Right lung (tissue), 10 donors: ENCODE results near the gene TRIM2. TPM values are rescaled to one million over a fixed set of nuclear protein-coding genes. Genes with fewer than 3 reads are reported as not detected.
A peak's percentile ranks its signal among the peaks of the same experiment; 100 is the strongest.
"Not testable (repeated sequence)": the region's sequence is repeated elsewhere in the genome, so short reads cannot be mapped to it uniquely, and the experiment has no call there.

Experiments used
- DNase-seq, 2 donors: peaks; one replicate each; pipeline ENCODE4 v3.0.0-alpha.2; 2013
- long read RNA-seq, 8 donors: transcript quantifications; one replicate each; lab custom pipeline, GENCODE V29; 2026
- polyA plus RNA-seq, 5 donors: library from polyadenylated mRNA; unstranded; fragments of 120-200 nt; gene quantifications; one replicate each; pipeline versions ENCODE4 v1.2.1 to v1.2.3, GENCODE V29; 2013; ENCODE audit warnings: inconsistent platforms in 1 of 5, low replicate concordance in 1 of 5; ENCODE audit not compliant: insufficient read length in 5 of 5, insufficient read depth in 1 of 5

Gene TRIM2
- polyA plus RNA-seq = 10 to 100 TPM; 47.8 to 88.1 (median 80.0) TPM
- long read RNA-seq, donor 1, full-length matches to known transcripts = 8 of 113 reads
- long read RNA-seq, donor 1, partial matches to known transcripts = 105 of 113 reads
- long read RNA-seq, donor 1, other reads (novel, unspliced or antisense) = 0 of 113 reads
- long read RNA-seq, donor 2, full-length matches to known transcripts = 2 of 2 reads
- long read RNA-seq, donor 2, partial matches to known transcripts = 0 of 2 reads
- long read RNA-seq, donor 2, other reads (novel, unspliced or antisense) = 0 of 2 reads
- long read RNA-seq, donor 3, full-length matches to known transcripts = 6 of 19 reads
- long read RNA-seq, donor 3, partial matches to known transcripts = 13 of 19 reads
- long read RNA-seq, donor 3, other reads (novel, unspliced or antisense) = 0 of 19 reads
- long read RNA-seq, donor 4, full-length matches to known transcripts = 1 of 19 reads
- long read RNA-seq, donor 4, partial matches to known transcripts = 18 of 19 reads
- long read RNA-seq, donor 4, other reads (novel, unspliced or antisense) = 0 of 19 reads
- long read RNA-seq, donor 5, full-length matches to known transcripts = 1 of 1 reads
- long read RNA-seq, donor 5, partial matches to known transcripts = 0 of 1 reads
- long read RNA-seq, donor 5, other reads (novel, unspliced or antisense) = 0 of 1 reads
- long read RNA-seq, donor 6, full-length matches to known transcripts = 4 of 26 reads
- long read RNA-seq, donor 6, partial matches to known transcripts = 22 of 26 reads
- long read RNA-seq, donor 6, other reads (novel, unspliced or antisense) = 0 of 26 reads
- long read RNA-seq, donor 7, full-length matches to known transcripts = 3 of 13 reads
- long read RNA-seq, donor 7, partial matches to known transcripts = 10 of 13 reads
- long read RNA-seq, donor 7, other reads (novel, unspliced or antisense) = 0 of 13 reads
- long read RNA-seq, donor 8, full-length matches to known transcripts = 2 of 2 reads
- long read RNA-seq, donor 8, partial matches to known transcripts = 0 of 2 reads
- long read RNA-seq, donor 8, other reads (novel, unspliced or antisense) = 0 of 2 reads

DNA sequence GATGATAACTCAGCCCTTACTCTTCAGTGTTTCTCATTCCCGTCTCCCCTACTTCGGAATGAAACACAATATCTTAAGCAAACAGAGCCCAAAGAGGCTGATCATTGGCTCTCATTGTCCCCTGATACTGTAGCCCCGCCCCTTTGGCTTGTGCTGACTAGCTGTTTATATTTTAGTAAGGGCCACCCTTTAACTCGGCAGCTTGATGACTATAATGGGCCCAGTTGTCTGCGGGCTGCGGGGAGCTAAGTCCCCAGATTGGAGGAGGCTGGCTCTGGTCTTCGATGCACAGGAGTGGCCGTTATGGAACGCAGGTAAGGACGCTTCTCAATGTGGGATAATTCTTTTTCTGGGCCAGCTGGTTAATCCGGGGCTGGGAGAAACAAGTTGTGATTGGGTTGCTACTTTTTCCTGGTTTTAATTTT, at the start of gene TRIM2:
TSS of gene TRIM2 (plus strand) at position 197 of the 425 bp plus-strand sequence. CDS start at position 285, 88 bp downstream.
- peak; percentile 80 to 86 for DNase-seq

DNA sequence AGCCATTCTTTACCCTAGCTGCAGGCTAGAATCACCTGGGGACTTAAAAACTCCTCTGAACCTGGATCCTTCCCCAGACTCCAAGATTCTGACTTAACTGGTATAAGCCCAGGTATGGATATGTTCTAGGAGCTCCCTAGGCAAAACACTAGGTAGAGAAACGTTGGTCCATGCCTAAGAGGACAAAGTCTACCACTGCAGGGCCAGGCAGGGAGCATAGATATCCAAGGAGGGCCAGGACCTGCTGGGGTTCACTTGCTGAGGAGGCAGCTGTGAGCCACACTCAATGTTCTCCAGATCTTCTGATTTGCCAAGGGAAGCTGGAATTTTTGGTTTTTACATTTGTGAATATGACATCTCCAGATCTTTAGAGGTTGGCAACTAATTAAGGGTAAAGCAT, 48.6 kb upstream of the TRIM2 start:
- DNase-seq = no peak

DNA sequence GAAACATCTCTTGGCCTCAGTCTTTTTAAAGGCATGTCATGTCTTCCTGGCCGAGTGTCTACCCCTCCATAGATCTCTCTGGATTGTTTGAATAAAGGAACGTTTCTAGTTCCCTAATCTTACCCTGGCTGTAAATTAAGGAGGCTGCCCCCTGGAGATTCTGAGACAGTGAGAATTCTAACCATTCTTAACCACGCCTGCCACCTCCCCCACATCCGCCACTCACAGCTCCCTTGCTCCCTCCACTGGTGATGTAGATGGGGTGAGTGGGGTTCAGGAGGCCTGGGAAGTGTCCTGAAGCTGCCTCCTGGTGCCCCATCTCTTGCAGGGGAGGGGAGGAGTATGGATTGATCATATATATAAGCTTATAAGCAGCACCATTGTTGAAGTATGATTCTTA, 48.0 kb upstream of the TRIM2 start:
- no peak for DNase-seq

DNA sequence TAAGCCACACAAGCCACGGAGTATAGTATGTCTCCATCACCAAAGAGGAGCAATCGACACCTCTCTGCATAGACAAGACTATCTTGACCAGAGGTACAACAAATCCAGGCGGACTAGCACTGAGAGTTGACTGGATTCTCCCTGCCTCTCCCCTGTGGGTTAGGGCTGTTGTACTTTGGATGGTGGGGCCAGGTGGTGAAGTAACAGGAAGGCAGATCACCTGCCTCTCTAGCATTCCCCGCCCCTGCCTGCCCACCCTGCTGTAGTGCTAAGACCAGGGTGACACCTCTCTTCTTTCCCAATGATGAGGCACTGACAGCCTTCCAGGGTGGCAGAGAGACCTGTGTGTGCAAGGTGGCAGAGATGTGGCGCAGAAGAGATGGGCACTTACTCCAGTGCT, 47.5 kb upstream of the TRIM2 start:
- no peak for DNase-seq

DNA sequence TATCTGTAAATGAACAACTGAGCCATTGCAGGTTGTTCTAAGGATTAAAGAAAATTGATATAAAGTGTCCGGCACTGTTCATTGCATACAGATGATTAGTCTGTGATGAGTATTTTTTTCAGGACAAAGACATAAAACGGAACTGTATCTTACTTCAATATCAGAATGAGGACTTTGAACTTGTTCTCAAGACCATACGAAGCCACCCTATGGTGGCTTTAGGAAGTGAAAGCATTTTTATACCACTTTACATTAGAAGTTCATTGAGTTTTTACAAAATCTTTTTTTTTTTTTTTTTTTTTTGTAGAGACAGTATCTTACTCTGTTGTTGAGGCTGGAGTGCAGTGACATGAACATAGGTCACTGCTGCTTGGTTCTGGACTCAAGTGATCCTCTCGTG, 45.2 kb upstream of the TRIM2 start:
- no peak for DNase-seq

DNA sequence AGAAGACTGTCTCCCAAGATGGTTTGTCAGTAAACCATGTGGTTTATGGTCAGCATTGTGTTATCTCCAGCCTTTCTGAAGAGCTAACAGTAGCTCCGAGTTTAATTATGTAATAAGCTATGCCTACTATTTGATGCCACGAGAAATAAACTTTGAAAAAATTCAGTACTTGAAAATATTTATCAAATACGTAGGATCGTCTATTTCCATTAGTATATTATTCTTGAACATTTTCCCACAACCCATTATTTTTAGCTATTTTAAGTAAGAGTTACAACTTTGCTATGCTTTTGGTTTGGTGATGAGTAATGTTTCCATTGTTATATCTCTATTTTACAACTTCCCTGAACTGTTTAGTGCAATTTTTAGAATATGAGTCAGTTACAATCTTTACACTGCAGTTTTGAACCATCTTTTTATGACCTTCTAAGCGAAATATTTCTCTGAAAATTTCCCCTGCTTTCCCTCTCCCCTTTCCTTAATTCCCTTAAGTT, 44.5 kb upstream of the TRIM2 start:
- no peak for DNase-seq

DNA sequence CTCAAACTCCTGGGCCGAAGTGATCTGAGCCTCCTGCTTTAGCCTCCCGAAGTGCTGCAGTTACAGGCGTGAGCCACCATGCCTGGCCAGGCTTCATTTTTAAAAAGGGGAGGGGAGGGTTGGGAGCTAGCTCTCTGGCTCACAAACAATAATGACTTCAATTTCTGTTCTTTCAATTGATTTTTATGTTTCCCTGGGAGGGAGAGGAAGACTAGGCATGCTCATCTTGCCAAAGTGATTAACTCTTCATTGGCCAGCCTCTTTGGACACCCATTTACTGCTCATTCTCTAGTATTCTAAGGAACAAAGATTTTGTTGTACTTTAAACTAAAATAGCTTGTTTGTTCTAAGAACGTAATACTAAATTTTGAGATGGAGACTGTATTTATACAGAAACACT, 43.4 kb upstream of the TRIM2 start:
- no peak for DNase-seq

DNA sequence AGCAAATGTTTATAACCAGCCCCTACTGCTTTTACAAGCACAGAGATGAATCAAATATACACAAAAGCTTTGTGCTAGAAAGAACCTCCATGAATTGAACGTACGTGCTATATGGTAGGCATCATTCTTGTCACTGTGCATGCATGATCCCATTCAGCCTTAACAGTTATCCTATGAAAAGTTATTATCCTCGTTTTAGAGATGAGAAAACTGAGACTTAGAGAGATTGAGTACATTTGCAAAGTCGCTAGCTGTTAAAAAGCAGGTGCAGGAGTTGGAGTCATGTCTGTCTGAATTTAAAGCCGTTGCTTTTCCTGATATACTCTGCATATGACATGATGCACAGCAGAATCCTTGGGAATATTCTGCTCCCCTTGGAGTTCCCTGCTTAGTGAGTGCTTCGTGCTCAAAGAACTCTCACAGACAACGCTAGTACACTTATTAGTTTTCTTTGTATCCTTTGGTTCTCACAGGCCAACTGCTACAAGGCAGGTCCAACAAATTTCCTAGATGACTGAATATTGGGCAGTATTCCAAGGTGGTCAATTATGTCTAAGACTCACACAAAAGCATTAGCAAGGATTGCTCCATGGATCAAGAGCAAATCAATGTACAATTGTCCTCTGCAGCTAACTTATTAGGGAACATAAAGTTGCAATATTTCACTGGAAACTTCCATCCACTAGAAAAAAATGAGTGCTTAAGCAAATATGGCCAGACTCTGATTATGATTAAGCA, 42.8 kb upstream of the TRIM2 start:
- no peak for DNase-seq

DNA sequence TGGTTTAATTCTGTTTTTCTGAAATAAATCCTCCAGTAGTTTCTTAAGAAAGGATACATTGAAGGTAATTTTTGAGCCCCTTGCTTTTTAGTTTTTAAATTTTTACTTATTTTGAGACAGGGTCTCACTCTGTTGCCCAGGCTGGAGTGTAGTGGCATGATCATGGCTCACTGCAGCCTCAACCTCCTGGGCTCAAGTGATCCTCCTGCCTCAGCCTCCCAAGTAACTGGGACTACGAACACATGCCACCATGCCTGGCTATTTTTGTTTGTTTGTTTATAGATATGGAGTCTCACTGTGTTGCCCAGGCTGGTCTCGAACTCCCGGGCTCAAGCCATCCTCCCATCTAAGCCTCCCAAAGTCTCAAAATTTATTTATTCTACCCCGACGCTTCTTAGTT, 39.0 kb upstream of the TRIM2 start:
- DNase-seq = not testable (repeated sequence)

DNA sequence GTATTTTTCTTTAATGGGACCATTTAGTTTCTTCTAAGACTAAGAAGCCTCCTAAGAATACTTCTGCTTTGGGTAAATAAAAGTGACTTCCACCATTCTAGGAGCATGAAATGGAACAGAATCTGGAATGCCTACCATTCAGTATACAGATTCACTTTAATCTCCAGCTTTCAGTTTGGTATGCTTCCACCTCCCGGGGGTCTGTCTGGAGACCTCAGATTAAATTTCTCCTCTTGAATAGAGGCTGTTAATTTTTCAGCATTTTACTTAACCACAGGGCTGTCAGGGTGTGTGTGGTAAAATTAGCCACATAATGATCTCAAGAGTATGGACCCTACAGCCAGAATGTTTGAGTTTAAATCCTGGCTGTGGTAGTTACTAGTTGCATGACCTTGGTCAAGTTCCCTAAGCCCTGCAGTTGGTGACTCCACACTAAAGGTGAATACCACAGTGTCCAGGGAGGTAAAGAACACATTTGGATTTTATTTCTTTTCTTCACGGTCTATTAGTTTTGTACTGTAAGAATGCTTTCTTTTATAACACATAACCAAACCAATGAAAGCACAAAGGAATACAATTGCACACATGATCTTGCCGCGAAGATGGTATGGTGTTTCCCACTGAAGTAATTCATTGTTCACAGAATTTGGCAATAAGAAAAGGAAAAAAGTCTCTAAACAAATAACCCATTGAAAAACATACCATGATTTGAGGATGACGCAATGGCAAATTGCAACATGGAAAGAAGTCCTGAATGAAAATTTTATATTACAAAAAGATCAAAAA, 37.3 kb upstream of the TRIM2 start:
- DNase-seq = no peak

DNA sequence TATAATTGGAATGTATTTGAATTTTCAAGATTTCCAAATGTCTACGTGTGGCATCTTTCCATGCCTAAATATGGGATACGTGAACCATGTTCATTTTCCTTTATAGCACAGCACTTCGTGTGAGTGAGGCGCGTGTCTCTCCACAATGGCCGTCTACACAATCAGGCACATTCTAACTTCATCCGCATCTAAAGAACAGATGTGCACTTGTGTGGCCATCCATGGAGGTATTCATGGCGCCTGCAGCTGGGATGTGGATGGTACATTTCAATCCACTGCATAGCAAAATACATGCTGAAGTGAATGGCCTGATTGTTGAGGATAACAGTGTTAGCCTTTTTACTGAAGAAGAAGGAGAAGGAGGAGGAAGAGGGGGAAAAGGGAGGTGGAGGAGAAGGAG, 34.5 kb upstream of the TRIM2 start:
- no peak for DNase-seq

DNA sequence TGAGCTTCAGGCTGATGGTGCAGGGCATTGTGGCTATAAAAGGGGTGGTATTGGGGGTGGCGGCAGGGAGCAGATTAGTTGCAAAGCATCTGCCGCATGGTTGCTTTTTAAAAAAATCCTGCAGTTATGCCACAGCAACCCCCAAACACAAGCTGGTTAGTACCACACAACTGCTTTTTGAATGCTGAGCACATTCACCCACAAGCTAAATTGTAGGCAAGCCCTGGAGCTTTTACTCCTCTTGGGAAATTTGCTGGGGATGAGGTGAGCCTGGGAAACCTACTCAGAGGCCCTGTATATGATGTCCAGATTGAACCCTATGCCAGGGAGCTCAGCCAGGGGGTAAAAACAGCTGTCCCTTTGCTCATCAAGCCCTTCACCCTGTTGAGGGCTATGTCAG, 33.8 kb upstream of the TRIM2 start:
- no peak for DNase-seq

DNA sequence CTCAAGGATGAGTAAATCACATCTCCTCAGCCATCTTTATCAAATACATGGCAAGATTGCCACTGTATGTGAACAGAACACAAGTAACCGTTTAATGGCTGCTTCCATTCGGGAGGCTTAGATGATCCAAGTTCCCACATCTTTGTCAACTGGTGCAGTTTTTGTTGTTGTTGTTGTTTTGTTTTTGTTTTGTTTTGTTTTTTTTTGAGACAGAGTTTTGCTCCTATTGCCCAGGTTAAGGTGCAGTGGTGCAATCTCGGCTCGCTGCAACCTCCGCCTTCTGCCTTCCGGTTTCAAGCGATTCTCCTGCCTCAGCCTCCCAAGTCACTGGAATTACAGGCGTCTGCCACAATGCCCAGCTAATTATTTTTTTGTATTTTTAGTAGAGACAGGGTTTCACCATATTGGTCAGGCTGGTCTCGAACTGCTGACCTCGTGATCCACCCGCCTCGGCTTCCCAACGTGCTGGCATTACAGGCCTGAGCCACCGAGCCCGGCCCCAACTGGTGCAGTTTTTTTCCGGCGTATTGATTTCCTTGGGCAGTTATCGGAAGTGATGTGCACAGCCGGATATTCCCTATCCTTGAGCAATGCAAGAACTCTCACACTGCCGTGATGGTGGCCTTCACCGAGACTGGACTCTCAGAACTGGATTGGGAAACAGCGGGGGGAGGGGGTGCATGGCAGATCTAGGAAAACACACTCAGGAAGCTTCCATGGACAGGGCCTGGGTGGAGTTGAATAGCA, 29.2 kb upstream of the TRIM2 start:
- no peak for DNase-seq

DNA sequence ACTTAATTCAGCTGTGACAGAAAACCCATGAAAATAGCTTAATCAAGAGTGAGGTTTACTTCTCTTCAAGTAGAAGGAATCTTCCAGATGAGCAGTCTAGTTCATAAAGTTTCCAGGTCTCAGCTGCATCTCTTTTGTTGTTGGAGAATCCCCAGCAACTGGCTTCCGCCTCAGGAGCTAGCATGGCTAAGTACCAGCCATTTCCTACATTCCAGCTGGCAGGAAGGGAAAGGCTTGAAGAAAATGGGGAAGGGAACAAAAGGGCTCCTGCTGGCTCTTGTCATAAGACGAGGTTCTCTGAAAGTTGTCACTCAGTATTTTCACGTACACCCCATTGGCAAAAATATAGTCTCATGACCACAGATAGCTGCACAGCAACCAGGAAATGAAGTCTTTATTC, 27.3 kb upstream of the TRIM2 start:
- no peak for DNase-seq

DNA sequence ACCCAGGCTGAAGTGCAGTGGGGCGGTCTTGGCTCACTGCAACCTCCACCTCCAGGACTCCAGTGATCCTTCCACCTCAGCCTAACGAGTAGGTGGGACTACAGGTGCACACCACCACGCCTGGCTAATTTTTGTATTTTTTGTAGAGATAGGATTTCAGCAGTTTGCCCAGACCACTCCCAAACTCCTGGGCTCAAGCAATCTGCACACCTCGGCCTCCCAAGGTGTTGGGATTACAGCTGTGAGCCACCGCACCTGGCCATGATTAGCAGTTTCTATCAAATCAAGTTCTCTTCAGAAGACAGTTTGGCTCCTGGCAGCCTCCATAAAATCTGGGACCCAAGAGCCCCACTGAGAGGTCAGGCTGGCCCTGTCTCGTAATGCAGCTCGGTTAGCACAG, 26.4 kb upstream of the TRIM2 start:
- no peak for DNase-seq

DNA sequence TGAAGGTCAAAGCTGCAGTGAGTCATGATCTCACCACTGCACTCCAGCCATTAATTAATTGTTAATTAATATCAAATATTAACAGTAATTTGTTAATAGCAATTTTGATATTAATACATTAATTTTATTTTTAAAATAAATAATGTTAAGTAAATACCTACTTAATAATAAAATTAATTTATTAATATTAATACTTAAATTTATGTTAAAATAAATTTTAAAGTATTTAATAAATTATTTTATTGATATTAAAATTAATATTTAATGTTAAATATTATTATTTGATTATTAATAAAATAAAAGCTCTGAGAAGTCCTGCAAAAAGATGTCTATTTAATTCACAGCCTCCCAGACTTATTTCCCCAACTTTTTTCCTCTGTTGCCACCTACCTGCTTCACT, 25.1 kb upstream of the TRIM2 start:
- no peak for DNase-seq

DNA sequence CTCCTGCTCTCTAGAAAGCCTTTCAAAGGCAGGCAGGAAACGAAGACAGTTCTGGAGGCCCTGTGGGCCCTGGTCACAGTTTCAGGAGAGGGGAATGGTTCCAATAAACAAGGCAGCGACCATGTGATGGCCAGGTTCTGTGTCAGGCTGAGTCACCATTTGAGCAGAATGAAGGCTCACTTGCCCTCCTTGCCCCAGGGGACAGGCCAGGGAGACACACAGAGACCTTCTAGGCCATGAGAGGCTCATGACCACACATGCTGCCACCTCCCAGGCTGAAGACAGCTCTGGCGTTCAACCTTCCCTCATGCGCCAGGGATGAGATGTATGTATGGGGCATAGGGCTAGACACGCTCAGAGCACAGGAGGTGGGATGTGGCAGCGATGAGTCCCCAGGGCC, 22.9 kb upstream of the TRIM2 start:
- no peak for DNase-seq

DNA sequence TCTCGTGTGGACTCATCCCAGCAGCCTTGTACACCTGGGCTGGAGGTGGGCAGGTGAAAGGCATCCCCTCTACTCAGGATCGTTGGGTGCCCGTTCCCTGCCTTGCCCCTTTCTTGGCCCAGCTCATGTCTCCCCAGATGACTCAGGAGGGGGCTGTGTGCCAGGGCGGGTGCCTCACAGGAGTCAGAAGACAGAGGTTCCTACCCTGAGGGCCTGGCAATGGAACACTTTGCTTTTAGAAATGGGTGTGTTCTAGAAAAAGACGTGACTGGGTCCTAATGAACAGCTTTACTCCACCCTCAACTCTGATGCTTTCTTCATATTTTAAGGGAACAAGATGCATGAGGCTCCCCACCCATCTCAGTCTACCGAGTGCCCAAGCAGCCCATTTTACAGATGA, 22.5 kb upstream of the TRIM2 start:
- DNase-seq = no peak

DNA sequence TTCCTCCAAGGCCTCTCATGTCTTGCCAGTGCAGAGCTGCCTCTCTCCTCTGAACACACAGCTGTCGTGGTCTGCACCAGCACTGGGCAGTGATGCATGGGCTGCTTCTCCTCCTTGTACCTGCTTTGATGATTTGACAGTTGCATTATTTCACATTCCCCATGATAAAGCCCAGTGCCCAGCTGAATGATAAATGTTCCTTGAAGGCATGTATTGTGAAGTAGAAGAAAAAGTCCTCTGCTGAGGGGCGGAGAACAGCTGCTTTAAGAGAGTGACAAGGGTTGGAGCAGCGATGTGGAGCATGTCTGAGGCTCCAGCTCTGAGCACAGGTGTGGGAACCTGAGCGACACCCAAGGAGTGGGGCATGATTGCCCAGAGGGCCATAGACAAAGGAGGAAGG, 21.1 kb upstream of the TRIM2 start:
- DNase-seq = no peak

DNA sequence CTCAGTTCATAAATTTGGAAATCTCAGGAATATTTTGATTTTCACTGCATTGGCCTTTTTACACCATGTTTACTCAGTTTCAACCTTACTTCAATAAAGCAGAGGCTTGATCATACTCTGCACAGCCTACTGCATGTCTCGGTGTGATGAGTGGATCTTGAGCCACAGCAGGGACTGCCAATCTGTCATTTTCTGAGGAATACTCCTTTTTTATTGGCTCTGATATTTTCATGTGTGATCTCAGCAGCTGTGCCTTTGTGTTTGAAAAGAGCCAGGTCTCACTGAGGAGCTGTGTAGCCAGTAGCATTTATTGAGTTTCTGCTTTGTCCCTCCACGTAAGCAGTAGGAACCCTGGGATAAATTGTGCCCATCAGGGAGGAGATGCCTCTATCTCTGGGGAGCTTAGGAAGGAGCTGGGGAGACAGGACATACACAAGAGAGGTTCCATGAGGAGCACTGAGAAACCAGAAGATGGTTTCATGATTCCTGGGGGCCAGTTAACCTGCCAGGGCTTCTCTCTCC, 18.9 kb upstream of the TRIM2 start:
- DNase-seq = no peak
